SU-DHL-6 (cell line): ENCODE measurements around the gene CBR4.
A peak's percentile ranks its signal among the peaks of the same experiment; 100 is the strongest.

ENCODE experiments used
- H2AFZ ChIP-seq: fragments of 200-600 bp; sonication (generic); 2 replicates; pipeline ENCODE4 v1.6.1; 2014; ENCODE audit warnings: low read depth, mild to moderate bottlenecking, moderate library complexity, mixed read lengths, antibody characterized with exemption, low read length; ENCODE audit not compliant: severe bottlenecking
- H3F3A ChIP-seq: fragments of 200-600 bp; shearing (Covaris generic); 2 replicates; pipeline ENCODE4 v1.6.0; 2016; ENCODE audit warnings: antibody characterized with exemption, mild to moderate bottlenecking; ENCODE audit not compliant: insufficient read depth
- H3K27ac ChIP-seq: fragments of 200-600 bp; sonication (generic); 2 replicates; pipeline ENCODE4 v1.5.1; 2016; ENCODE audit warnings: low read depth, mild to moderate bottlenecking, low read length, moderate library complexity, mixed read lengths
- H3K27me3 ChIP-seq: fragments of 200-600 bp; sonication (generic), shearing (Covaris generic); 2 replicates; pipeline ENCODE4 v1.6.0; 2014; ENCODE audit warnings: mild to moderate bottlenecking, low read length
- H3K36me3 ChIP-seq: fragments of 200-600 bp; sonication (generic); 2 replicates; pipeline ENCODE4 v1.6.1; 2014; ENCODE audit warnings: mild to moderate bottlenecking, low read length, mixed read lengths
- H3K4me2 ChIP-seq: fragments of 300-600, 200-600 bp; shearing (Covaris generic), sonication (generic); 2 replicates; pipeline ENCODE4 v1.6.0; 2014; ENCODE audit warnings: low read length, low read depth, mild to moderate bottlenecking; ENCODE audit not compliant: poor library complexity, severe bottlenecking
- H3K4me3 ChIP-seq: fragments of 200-600 bp; sonication (generic); 2 replicates; pipeline ENCODE4 v1.5.1; 2014; ENCODE audit warnings: antibody characterized with exemption, low read length, mild to moderate bottlenecking, mixed read lengths; ENCODE audit not compliant: insufficient read depth, poor library complexity, severe bottlenecking
- H3K79me2 ChIP-seq: fragments of 200-600 bp; sonication (generic); 2 replicates; pipeline ENCODE4 v1.6.1; 2014; ENCODE audit warnings: mild to moderate bottlenecking, low read length, moderate library complexity; ENCODE audit not compliant: insufficient read depth
- H3K9ac ChIP-seq: fragments of 200-600 bp; sonication (generic); 2 replicates; pipeline ENCODE4 v1.7.0; 2014; ENCODE audit warnings: mild to moderate bottlenecking, low read length
- H3K9me2 ChIP-seq: fragments of 200-600 bp; sonication (generic); replicated peaks from 2 replicates; pipeline ENCODE4 v1.6.1; 2014; ENCODE audit warnings: low read length; ENCODE audit not compliant: insufficient read depth
- H3K9me3 ChIP-seq: fragments of 200-600 bp; sonication (generic); 2 replicates; pipeline ENCODE4 v1.6.1; 2014; ENCODE audit warnings: low read length, mixed read lengths; ENCODE audit not compliant: insufficient read depth
- H4K20me1 ChIP-seq: fragments of 200-600 bp; sonication (generic); 2 replicates; pipeline ENCODE4 v1.6.1; 2014; ENCODE audit warnings: low read depth, mild to moderate bottlenecking, antibody characterized with exemption, low read length, moderate library complexity, mixed read lengths
- CTCF ChIP-seq: fragments of 200-600 bp; sonication (generic); IDR thresholded peaks from one replicate; pipeline ENCODE4 v1.5.1; 2017; ENCODE audit warnings: antibody characterized with exemption, mild to moderate bottlenecking, low read length, moderate library complexity; ENCODE audit not compliant: insufficient read depth, poor library complexity, severe bottlenecking
- EZH2phosphoT487 ChIP-seq: fragments of 200-600 bp; sonication (generic), shearing (Covaris generic); conservative IDR thresholded peaks from 2 replicates; pipeline ENCODE4 v1.6.1; 2018; ENCODE audit warnings: mild to moderate bottlenecking, antibody characterized with exemption, low read length, moderate library complexity, mixed read lengths

CBR4 gene

GRCh38 chr4:169012049-169012448 is 2.0 kb upstream of the CBR4 start:
- no peaks in the 10 kb centered on the region for H3K27me3 ChIP-seq
- no peak overlapping the region for H2AFZ ChIP-seq
- H3K79me2 ChIP-seq, result peaks cover 21% of the 10 kb centered on the region
- H3K4me3 ChIP-seq, result no peak overlapping the region
- peaks cover 2% of the 10 kb centered on the region; the same call in 1 of the 2 replicates for H3F3A ChIP-seq
- no peaks in the 10 kb centered on the region for H3K36me3 ChIP-seq
- no peak overlapping the region for H3K27ac ChIP-seq
- H3K9ac ChIP-seq, result no peak overlapping the region
- no peak overlapping the region for H3K4me2 ChIP-seq
- no peaks in the 10 kb centered on the region for H4K20me1 ChIP-seq
- no peak for TF ChIP-seq CTCF
- no peak for TF ChIP-seq EZH2phosphoT487
- H3K9me2 ChIP-seq, result no peaks in the 10 kb centered on the region
- H3K9me3 ChIP-seq, result no peaks in the 10 kb centered on the region

GRCh38 chr4:169009286-169010124 is 550 bp downstream of the CBR4 start:
- Histone ChIP-seq H3K27ac (peak overlapping the region; percentile 69), H3K4me3 (peak overlapping the region; percentile 90), H3K36me3 (peaks cover 13% of the 10 kb centered on the region; the same call in 1 of the 2 replicates), H4K20me1 (no peaks in the 10 kb centered on the region), H2AFZ (peak overlapping the region; percentile 99), H3K9me2 (no peaks in the 10 kb centered on the region), H3K4me2 (peak overlapping the region; percentile 96), H3K79me2 (peaks cover 21% of the 10 kb centered on the region), H3K27me3 (no peaks in the 10 kb centered on the region), H3K9me3 (no peaks in the 10 kb centered on the region), H3F3A (peaks cover 6% of the 10 kb centered on the region; the same call in 1 of the 2 replicates), H3K9ac (peak overlapping the region; percentile 95)
- TF ChIP-seq EZH2phosphoT487 (no peak), CTCF (no peak)

- no peak overlapping the region for H3K27ac ChIP-seq
- TF ChIP-seq EZH2phosphoT487 (no peak), CTCF (no peak)
- no peak overlapping the region for H3K9ac ChIP-seq
- H3K79me2 ChIP-seq, result peaks cover 21% of the 10 kb centered on the region
- H2AFZ ChIP-seq, result no peak overlapping the region
- no peak overlapping the region for H3K4me3 ChIP-seq
- H3K9me3 ChIP-seq, result no peaks in the 10 kb centered on the region
- H4K20me1 ChIP-seq, result no peaks in the 10 kb centered on the region
- H3K4me2 ChIP-seq, result no peak overlapping the region
- H3K27me3 ChIP-seq, result no peaks in the 10 kb centered on the region
- peaks cover 25% of the 10 kb centered on the region for H3K36me3 ChIP-seq
- no peaks in the 10 kb centered on the region for H3K9me2 ChIP-seq
- H3F3A ChIP-seq, result peaks cover 6% of the 10 kb centered on the region; the same call in 1 of the 2 replicates
Observed at GRCh38 chr4:169005453-169006099, 4.5 kb downstream of the CBR4 start.
